Activated CD4-positive, CD25-positive, alpha-beta regulatory T cell treated with anti-CD3 and anti-CD28 coated beads, Interleukin-2, amount 50 U/mL, for 24 hours (primary cell): ENCODE results near the gene BHLHA9.

Source experiments
- ATAC-seq, 2 donors: fragments of 150-1000 bp; cut with Tn5 transposase; one replicate each; pipeline ENCODE4 v1.10.0; 2021; ENCODE audit warnings: mild to moderate bottlenecking in 1 of 2, moderate library complexity in 1 of 2

Gene BHLHA9

DNA sequence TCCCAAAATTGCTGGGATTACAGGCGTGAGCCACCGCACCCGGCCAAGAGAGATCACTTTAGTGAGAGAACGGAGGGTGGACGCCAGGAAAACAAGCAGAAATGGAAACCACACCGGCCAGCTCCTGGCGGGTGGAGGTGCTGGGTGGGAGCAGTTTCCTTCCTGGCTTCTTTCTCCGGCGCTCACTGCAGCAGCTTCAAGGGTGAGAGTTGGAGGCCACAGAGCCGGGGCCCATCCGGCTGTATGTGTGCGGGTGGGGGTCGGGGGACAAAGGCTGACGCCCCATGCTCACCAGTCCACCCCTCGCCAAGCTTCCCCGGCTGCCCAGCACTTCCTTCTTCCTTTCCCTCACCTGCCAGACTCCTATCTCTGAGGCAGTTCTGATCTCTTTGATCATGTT, 13.5 kb upstream of the BHLHA9 start:
- ATAC-seq: no peak

DNA sequence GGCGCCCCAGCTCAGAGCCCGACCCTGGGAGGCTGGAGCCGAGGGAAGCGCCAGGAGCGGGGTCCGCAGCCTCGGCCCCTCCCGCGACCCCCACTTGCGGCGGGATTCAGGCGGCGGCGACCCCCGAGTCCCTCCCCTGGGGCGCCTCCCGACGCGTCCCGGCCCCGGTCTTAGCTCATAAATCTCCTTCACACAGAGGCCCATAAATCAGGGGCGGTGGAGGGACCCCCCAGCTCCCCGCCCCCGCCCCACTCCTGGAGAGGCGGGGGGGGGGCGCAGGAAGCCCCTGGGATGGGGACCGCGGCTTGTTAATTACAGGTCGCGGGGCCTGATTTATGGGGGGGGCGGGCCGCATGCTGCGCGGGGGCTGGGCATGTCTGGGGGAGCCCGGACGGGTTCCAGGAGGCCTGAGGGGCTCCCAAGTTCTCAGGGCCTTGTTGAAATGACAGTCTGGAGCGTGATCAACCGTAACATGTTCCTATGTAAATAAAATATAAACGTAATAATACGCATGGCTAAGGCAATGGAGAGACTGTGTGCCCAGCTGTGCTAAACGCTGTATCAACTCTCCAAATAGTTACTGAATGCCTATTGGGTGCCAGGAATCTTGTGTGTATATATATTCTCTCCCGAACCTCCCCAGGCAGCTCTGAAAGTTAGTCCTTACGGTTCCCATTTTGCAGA, 10.0 kb upstream of the BHLHA9 start:
- no peak for ATAC-seq

DNA sequence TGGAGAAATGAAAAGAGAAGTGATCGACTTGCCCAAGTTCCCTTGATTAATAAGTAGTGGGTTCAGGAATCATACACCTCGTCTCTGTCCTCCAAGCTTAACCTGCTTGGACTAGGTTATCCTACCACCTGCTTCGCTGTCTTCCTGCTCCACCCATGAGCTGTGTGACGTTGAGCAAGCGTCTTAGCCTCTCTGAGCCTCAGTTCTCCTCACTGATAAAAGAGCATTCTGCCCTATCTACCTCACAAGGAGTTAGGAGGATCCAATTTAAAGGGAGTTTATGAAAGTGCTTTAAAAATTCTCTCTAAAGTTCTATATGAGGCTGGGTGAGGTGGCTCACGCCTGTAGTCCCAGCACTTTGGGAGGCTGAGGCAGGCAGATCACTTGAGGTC, 9.5 kb upstream of the BHLHA9 start:
- no peak for ATAC-seq

GRCh38 chr17:1264196-1264595, 6.0 kb upstream of the BHLHA9 start:
- no peak for ATAC-seq

- ATAC-seq: no peak
These were observed 2.7 kb upstream of the BHLHA9 start for GRCh38 chr17:1267471-1267943.

- ATAC-seq: no peak
These were observed 783 bp downstream of the BHLHA9 start for GRCh38 chr17:1271030-1271423.

DNA sequence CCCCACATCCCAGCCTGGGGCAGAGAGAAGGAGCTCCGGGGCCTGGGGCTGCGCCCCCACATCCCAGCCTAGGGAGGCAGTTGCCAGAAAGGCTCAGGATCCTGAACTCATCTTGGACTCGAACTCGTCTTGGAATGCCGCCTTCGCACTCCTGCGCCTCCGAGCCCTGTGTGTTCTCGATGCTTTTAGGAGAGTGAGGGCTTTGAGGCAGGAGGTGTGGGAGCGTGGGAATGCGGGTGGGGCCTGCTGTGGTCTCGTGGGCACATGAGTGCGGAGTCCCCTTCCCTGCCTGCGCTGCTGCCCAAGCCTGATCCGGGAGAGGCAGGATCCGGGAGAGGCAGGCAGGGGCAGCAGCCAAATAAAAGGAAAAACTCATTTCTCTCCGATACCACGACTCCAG, 1.2 kb downstream of the BHLHA9 start:
- ATAC-seq: no peak

DNA sequence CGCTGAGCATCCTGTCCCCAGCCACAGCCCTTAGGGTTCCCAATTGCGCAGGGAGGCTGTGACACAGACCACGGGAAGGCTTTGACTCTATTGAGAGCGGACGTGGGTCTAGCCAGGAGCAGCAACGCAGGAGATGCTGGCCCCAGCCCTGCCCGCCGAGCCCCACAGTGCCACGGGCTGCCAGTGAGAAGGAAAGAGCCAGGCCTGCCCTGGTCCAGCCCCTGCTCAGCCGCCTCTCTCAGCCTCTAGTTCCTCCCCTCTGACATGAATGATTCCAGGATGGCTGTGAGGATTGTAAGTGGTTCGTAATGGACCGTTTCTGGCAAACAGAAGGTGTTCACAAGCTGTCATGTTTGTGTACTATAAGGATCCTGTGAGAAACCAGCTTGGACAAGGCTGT, 2.5 kb downstream of the BHLHA9 start:
- no peak for ATAC-seq

DNA sequence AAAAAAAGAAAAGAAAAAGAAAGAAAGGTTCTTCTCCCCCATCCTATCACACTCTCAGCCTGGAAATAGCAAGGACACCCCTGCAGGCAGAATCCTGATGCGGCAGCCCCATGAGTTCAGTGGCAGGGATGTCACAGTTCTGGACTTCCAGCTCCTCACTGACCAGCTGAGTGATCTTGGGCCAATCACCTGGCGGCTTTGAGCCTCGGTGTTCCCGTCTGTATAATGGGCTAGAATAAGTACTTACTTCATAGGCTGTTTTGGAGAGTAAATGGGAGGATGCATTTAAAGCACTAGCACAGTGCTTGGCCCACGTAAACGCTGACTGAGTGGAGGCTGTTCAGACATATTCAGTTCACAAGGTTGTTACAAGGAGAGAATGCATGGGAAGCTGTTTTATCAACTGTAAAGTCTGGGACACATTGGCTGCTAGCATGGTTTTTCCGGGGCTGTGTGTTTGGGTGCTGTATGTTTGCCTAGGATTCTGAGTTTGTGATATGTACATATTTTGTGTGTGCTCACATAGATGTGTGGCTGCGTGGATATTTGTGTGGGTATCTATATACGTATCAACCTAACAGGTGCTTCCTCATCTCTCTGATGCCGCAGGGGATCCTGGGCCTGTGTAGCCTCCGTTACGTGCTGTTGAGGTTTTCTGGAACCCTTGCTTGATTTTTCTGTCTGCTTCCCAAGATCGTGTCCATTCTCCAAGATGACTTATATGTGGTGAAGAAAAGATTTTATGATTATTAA, 3.4 kb downstream of the BHLHA9 start:
- no peak for ATAC-seq

GRCh38 chr17:1274245-1274608, 4.0 kb downstream of the BHLHA9 start:
- no peak for ATAC-seq

GRCh38 chr17:1275205-1275961, 5.1 kb downstream of the BHLHA9 start:
- ATAC-seq: no peak

DNA sequence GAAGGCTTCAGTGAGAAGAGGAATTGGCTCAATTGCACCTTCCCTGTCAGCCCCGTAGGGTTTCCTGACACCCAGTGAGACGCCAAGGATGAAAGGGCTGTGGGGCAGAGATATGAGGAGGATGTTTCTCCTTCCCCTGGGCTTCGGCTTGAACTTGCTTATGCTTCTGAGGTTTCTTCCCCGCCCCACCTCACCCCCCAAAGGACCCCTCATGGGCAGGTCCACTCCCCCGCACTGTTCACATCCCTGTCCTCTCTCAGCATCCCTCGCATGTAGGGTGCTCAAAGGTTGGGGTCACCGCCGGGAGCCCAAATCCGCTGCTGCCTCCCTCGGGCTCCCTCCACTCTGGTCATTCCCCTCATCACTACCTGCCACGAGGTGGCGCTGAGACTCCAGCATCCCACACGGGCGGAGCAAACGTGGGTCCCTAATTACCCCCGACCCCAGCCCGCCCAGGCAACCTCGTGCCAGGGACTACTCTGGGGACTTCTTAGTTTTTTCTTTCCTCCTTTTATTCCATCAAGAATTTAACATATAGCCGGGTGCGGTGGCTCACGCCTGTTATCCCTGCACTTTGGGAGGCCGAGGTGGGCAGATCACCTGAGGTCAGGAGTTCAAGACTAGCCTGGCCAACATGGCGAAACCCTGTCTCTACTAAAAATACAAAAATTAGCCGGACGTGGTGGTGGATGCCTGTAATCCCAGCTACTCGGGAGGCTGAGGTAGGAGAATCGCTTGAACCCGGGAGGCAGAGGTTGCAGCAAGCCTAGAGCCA, 5.9 kb downstream of the BHLHA9 start:
- ATAC-seq: peak; percentile 84 to 91

- ATAC-seq: no peak
These were observed 10.4 kb downstream of the BHLHA9 start for GRCh38 chr17:1280652-1281051.

- no peak for ATAC-seq
These were observed 16.3 kb downstream of the BHLHA9 start for GRCh38 chr17:1286379-1287106.

- ATAC-seq: no peak
These were observed 19.5 kb downstream of the BHLHA9 start for GRCh38 chr17:1289695-1290094.

- ATAC-seq: no peak
These were observed 20.4 kb downstream of the BHLHA9 start for GRCh38 chr17:1290676-1291075.

- ATAC-seq: peak; percentile 83 to 85
These were observed 24.0 kb downstream of the BHLHA9 start for GRCh38 chr17:1294157-1294717.

DNA sequence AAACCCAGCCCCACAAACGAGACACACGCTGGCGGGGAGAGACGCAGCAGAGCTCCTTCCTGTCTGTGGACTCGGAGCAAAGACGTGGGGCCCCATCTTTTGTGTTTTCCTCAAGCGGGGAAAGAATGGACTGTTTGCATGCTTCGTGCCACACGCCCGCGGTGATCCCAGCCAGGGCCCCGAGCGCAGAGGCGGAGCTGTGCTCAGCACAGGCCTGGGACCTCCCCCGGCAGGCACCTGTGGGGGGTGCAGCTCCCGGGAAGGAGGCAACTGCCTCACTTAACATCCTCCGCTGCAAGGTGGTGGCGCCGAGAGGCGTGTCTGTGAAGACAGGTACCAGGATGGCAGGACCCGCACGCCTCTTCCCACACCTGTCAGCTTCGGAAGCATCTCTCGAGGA, 28.4 kb downstream of the BHLHA9 start:
- ATAC-seq: peak; percentile 56 to 61

- ATAC-seq: no peak
These were observed 29.5 kb downstream of the BHLHA9 start for GRCh38 chr17:1299552-1300370.

DNA sequence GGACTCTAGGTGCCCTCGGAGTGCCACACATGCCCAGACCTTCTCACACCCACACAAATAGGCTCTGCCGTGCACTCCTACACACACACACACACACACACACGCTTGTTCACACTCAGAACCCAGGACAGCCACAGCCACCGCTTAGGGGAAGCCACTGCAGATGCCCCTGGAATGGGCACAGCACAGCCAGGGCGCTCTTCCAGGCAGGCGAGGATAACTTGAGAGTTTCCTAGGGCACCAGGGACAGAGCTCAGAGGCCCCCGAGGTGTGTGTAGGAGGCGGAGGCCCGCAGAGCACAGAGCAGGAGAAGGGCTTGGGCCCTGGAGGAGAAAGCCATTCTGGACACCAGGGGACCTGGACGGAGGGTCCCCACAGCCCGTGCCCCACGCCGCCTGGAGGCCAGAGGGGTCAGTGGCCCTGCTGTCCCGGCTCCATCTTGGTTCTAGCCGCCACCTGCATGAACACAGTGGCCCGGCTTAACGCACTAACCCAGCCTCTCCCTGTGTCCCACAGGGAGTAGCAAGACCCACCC, 30.2 kb downstream of the BHLHA9 start:
- no peak for ATAC-seq

- no peak for ATAC-seq
These were observed 31.3 kb downstream of the BHLHA9 start for GRCh38 chr17:1301546-1301945.
